GM12875 (cell line): ENCODE data around the gene GRM4.

Experiments used
- H3K4me3 ChIP-seq: one replicate; pipeline ENCODE4 v1.5.1; 2011; ENCODE audit warnings: low read depth, low read length, control low read depth
- CTCF ChIP-seq: IDR thresholded peaks from 2 replicates; pipeline ENCODE4 v1.5.1; 2011; ENCODE audit warnings: low read depth, mild to moderate bottlenecking, control low read depth, inconsistent platforms, low read length, moderate library complexity, borderline replicate concordance; ENCODE audit not compliant: insufficient read depth

GRM4 gene

GRCh38 chr6:34149831-34150400 is 4.0 kb upstream of the GRM4 start:
- H3K4me3 ChIP-seq: no peak overlapping the region
- TF ChIP-seq CTCF: no peak

- H3K4me3 ChIP-seq: no peak overlapping the region
- TF ChIP-seq CTCF: no peak
These were observed 3.5 kb upstream of the GRM4 start for GRCh38 chr6:34149452-34149810.

GRCh38 chr6:34148631-34149451 is 3.0 kb upstream of the GRM4 start:
- no peak for TF ChIP-seq CTCF
- no peak overlapping the region for H3K4me3 ChIP-seq

GRCh38 chr6:34147906-34148630 is 2.2 kb upstream of the GRM4 start:
- H3K4me3 ChIP-seq: no peak overlapping the region
- no peak for TF ChIP-seq CTCF

GRCh38 chr6:34146801-34147592 is 1.1 kb upstream of the GRM4 start:
- H3K4me3 ChIP-seq: no peak overlapping the region

More at GRCh38 chr6:34146801-34147592, 1.1 kb upstream of the GRM4 start:
- TF ChIP-seq CTCF: no peak
